CD4-positive, alpha-beta T cell (primary cell): ENCODE measurements around the gene GCG. TPM values are rescaled to one million over a fixed set of nuclear protein-coding genes. Genes with fewer than 3 reads are reported as not detected.

Experiments used
- ATAC-seq: fragments of 200-7000 bp; cut with Tn5 transposase; one replicate; pipeline ENCODE4 v1.10.0; 2022; ENCODE audit warnings: mild to moderate bottlenecking; ENCODE audit not compliant: poor library complexity
- CTCF ChIA-PET: fragments of 350-600 bp; sonication (Branson Sonifier 250); formaldehyde crosslinking; loops from one replicate; lab custom pipeline; 2021; ENCODE audit warnings: antibody characterized with exemption, inconsistent platforms; lab: Charles Lee
- POLR2A ChIA-PET: fragments of 350-600 bp; sonication (Branson Sonifier 250); formaldehyde crosslinking; loops from one replicate; lab custom pipeline; 2021; ENCODE audit warnings: antibody characterized with exemption, inconsistent platforms; lab: Charles Lee
- DNase-seq, 14 experiments: peaks; one replicate each; pipeline ENCODE4 v3.0.0-alpha.2; 2013 to 2020; ENCODE audit warnings: mixed read lengths in 2 of 14
- H3K27ac ChIP-seq, 2 donors: one replicate each; pipeline versions ENCODE4 v1.5.1 to v1.7.0; 2013; ENCODE audit warnings: low read length in 2 of 2, low read depth in 1 of 2, mild to moderate bottlenecking in 1 of 2
- H3K27me3 ChIP-seq, 2 experiments: 1 replicate in 1 of 2; 2 replicates in 1 of 2; pipeline versions ENCODE4 v1.6.1 to v1.7.0; 2013; ENCODE audit warnings: low read length in 2 of 2, control low read depth in 1 of 2, mild to moderate bottlenecking in 1 of 2, moderate library complexity in 1 of 2; ENCODE audit not compliant: insufficient read depth in 2 of 2, control insufficient read depth in 1 of 2
- H3K36me3 ChIP-seq: one replicate; pipeline ENCODE4 v1.6.1; 2013; ENCODE audit warnings: low read length, control low read depth; ENCODE audit not compliant: insufficient read depth
- H3K4me1 ChIP-seq: one replicate; pipeline ENCODE4 v1.6.1; 2013; ENCODE audit warnings: low read length, control low read depth; ENCODE audit not compliant: insufficient read depth
- H3K4me3 ChIP-seq: one replicate; pipeline ENCODE4 v1.5.1; 2013; ENCODE audit warnings: mild to moderate bottlenecking, low read length, moderate library complexity
- H3K9me3 ChIP-seq, 2 experiments: 1 replicate in 1 of 2; 2 replicates in 1 of 2; pipeline versions ENCODE4 v1.6.1 to v1.7.0; 2013; ENCODE audit warnings: low read length in 2 of 2, mild to moderate bottlenecking in 2 of 2, control low read depth in 1 of 2, moderate library complexity in 1 of 2; ENCODE audit not compliant: control insufficient read depth in 1 of 2, insufficient read depth in 1 of 2
- H3K27ac Mint-ChIP-seq: one replicate; pipeline ENCODE4 v1.8.0; 2020; ENCODE audit warnings: mixed read lengths
- H3K27me3 Mint-ChIP-seq: one replicate; pipeline ENCODE4 v1.8.0; 2021; ENCODE audit warnings: mixed read lengths
- H3K36me3 Mint-ChIP-seq: one replicate; pipeline ENCODE4 v1.8.0; 2021; ENCODE audit warnings: low read depth, mixed read lengths
- H3K4me1 Mint-ChIP-seq: one replicate; pipeline ENCODE4 v1.8.0; 2021; ENCODE audit warnings: low read depth, mixed read lengths
- H3K4me3 Mint-ChIP-seq: one replicate; pipeline ENCODE4 v1.8.0; 2020; ENCODE audit warnings: mild to moderate bottlenecking, mixed read lengths
- H3K9me3 Mint-ChIP-seq: one replicate; pipeline ENCODE4 v1.8.0; 2020; ENCODE audit warnings: mixed read lengths
- intact Hi-C, 2 experiments: fragments of 100-400 bp; cut with DNase I in 1 of 2; cut with micrococcal nuclease in 1 of 2; formaldehyde crosslinking; loops; one replicate each; pipeline versions ENCODE4 v1.15.1 to v1.9.0; 2023 to 2025; cut with DNase I, micrococcal nuclease
- total RNA-seq, 174 experiments: library from RNA in 2 of 174; stranded (reverse) in 2 of 174; gene quantifications; one replicate each; pipeline ENCODE4 v1.2.3 and lab custom pipeline; 2021 to 2026
- TF ChIP-seq, protein P1 (sequence below): fragments of 200-600 bp; IDR thresholded peaks from one replicate; pipeline ENCODE4 v1.8.0; 2022; ENCODE audit warnings: antibody characterized with exemption, mild to moderate bottlenecking

GCG gene
- total RNA-seq, 2 experiments from 2014 or later: not detected

DNA sequence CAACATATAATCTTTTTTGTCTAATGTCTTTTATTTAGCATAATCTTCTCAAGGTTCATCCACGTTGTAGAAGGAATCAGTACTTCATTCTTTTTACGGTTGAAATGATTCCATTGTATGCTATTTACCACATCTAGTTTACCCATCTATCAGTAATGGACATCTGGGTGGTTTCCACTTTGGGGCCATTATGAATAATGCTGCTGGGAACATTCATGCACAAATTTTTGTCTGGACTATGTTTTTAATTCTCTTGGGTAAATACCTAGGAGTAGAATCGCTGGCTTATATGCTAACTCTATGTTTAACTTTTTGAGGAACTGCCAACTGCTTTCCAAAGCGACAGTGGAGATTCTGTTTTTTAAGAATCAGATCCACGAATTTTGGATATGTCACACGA is 7.4 kb upstream of the GCG start:
- Histone ChIP-seq H3K27me3 (peaks cover 0 to 9% of the 10 kb centered on the region in 2 experiments), H3K4me1 (no peaks in the 10 kb centered on the region), H3K27ac (no peak overlapping the region), H3K4me3 (no peak overlapping the region), H3K36me3 (no peaks in the 10 kb centered on the region), H3K9me3 (no peaks in the 10 kb centered on the region)
- no peaks in the 10 kb centered on the region for H3K36me3 Mint-ChIP-seq
- no peaks in the 10 kb centered on the region for H3K4me1 Mint-ChIP-seq
- POLR2A ChIA-PET: no interaction called here
- ATAC-seq (no peak), DNase-seq (no peak)
- intact Hi-C loops: no loop called here
- TF ChIP-seq, protein P1, sequence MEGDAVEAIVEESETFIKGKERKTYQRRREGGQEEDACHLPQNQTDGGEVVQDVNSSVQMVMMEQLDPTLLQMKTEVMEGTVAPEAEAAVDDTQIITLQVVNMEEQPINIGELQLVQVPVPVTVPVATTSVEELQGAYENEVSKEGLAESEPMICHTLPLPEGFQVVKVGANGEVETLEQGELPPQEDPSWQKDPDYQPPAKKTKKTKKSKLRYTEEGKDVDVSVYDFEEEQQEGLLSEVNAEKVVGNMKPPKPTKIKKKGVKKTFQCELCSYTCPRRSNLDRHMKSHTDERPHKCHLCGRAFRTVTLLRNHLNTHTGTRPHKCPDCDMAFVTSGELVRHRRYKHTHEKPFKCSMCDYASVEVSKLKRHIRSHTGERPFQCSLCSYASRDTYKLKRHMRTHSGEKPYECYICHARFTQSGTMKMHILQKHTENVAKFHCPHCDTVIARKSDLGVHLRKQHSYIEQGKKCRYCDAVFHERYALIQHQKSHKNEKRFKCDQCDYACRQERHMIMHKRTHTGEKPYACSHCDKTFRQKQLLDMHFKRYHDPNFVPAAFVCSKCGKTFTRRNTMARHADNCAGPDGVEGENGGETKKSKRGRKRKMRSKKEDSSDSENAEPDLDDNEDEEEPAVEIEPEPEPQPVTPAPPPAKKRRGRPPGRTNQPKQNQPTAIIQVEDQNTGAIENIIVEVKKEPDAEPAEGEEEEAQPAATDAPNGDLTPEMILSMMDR: no peak
- H3K27ac Mint-ChIP-seq: no peak overlapping the region
- H3K9me3 Mint-ChIP-seq: no peaks in the 10 kb centered on the region
- CTCF ChIA-PET: interaction anchor here (0.7 kb wide), 1 partner anchor 239 kb away, joined by 3 read pairs; no protein-coding TSS in a partner anchor
- H3K4me3 Mint-ChIP-seq: no peak overlapping the region
- H3K27me3 Mint-ChIP-seq: peaks cover 34% of the 10 kb centered on the region

DNA sequence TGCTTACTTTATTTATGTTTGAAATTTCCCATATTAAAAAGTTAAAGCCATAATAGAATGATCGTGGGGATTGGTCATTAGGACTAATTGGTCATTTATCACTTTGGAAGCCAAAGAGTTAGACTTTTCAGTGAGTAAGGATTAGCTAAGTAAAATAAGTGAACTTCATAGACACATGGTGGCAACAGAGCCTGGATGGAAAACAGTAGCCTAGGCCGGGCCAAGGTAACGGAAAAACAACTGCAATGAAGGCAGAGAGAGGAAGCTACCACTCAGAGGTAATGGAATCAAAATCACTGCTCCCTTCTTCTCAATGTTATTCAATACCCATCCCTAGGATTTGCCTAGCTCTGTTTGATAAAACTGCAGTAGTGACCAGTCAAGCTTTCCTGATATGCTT is 4.1 kb upstream of the GCG start:
- no peaks in the 10 kb centered on the region for H3K4me1 Mint-ChIP-seq
- ChIA-PET POLR2A (no interaction called here), CTCF (interaction anchor here (1.1 kb wide), 1 partner anchor 12 kb away, joined by 3 read pairs; no protein-coding TSS in a partner anchor)
- TF ChIP-seq, protein P1: no peak
- Histone ChIP-seq H3K27me3 (peaks cover 0 to 7% of the 10 kb centered on the region in 2 experiments), H3K4me1 (no peaks in the 10 kb centered on the region), H3K36me3 (no peaks in the 10 kb centered on the region), H3K4me3 (no peak overlapping the region), H3K9me3 (no peaks in the 10 kb centered on the region), H3K27ac (no peak overlapping the region)
- no peaks in the 10 kb centered on the region for H3K9me3 Mint-ChIP-seq
- H3K27me3 Mint-ChIP-seq: peaks cover 41% of the 10 kb centered on the region
- no peak overlapping the region for H3K4me3 Mint-ChIP-seq
- no peak for DNase-seq
- intact Hi-C loops: no loop called here
- no peak for ATAC-seq
- no peak overlapping the region for H3K27ac Mint-ChIP-seq
- H3K36me3 Mint-ChIP-seq: no peaks in the 10 kb centered on the region

DNA sequence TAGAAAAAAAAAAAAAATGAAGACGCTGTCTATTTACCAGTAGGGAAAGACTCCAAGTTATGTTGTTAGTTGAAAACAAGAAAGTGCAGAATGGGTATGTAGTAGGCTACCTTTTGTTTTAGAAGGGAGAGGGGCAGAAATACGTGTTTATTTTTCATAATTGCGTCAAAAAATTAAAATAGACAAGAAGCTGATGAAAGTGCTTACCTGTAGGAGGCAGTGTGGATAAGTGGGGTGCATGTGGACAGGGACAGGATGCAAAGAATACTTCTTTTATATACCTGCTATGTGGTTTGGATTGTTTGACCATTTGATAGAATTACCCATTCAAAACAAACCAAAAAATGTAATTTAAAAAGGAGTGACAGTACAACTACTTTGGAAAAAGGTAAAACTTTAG is 3.0 kb upstream of the GCG start:
- ATAC-seq: no peak
- H3K4me3 ChIP-seq: no peak overlapping the region
- no peaks in the 10 kb centered on the region for H3K9me3 Mint-ChIP-seq
- peaks cover 37% of the 10 kb centered on the region for H3K27me3 Mint-ChIP-seq
- no peak overlapping the region for H3K27ac ChIP-seq
- no peak for DNase-seq
- H3K27ac Mint-ChIP-seq: no peak overlapping the region
- H3K4me1 Mint-ChIP-seq: no peaks in the 10 kb centered on the region
- no peaks in the 10 kb centered on the region for H3K36me3 Mint-ChIP-seq
- H3K9me3 ChIP-seq: no peaks in the 10 kb centered on the region
- ChIA-PET CTCF (interaction anchor here (1.1 to 2.2 kb wide), 2 partner anchors 11 to 13 kb away, joined by 3 to 7 read pairs; no protein-coding TSS in a partner anchor), POLR2A (no interaction called here)
- TF ChIP-seq, protein P1: no peak
- H3K4me1 ChIP-seq: no peaks in the 10 kb centered on the region
- intact Hi-C loops: no loop called here
- peaks cover 0 to 7% of the 10 kb centered on the region in 2 experiments for H3K27me3 ChIP-seq
- H3K4me3 Mint-ChIP-seq: no peak overlapping the region
- no peaks in the 10 kb centered on the region for H3K36me3 ChIP-seq
